PFSK-1 (cell line): ENCODE data around the gene EFL1.

Source experiments
- FOXP2 ChIP-seq: optimal IDR thresholded peaks from 2 replicates; pipeline ENCODE3; 2011; ENCODE audit warnings: borderline replicate concordance, control low read depth, inconsistent platforms; ENCODE audit not compliant: insufficient read depth; ENCODE audit errors: extremely low read length, extremely low read depth
- POLR2AphosphoS5 ChIP-seq: IDR thresholded peaks from 2 replicates; pipeline ENCODE4 v1.6.1; 2012; ENCODE audit warnings: low read depth, mild to moderate bottlenecking, control low read depth, low read length, moderate library complexity
- SIN3A ChIP-seq: IDR thresholded peaks from 2 replicates; pipeline ENCODE4 v1.6.1; 2012; ENCODE audit warnings: mild to moderate bottlenecking, low read length, moderate library complexity, borderline replicate concordance; ENCODE audit not compliant: insufficient read depth
- TAF1 ChIP-seq: IDR thresholded peaks from 2 replicates; pipeline ENCODE4 v1.6.1; 2012; ENCODE audit warnings: low read length, control low read depth, borderline replicate concordance; ENCODE audit not compliant: insufficient read depth
- TF ChIP-seq, protein P1 (sequence below), 2 experiments: IDR thresholded peaks; 2 replicates each; pipeline versions ENCODE4 v1.6.1 to v1.8.0; 2011 to 2012; ENCODE audit warnings: low read depth in 2 of 2, low read length in 2 of 2, control low read depth in 1 of 2, inconsistent platforms in 1 of 2, mild to moderate bottlenecking in 1 of 2, moderate library complexity in 1 of 2; ENCODE audit not compliant: insufficient read depth in 1 of 2

The EFL1 gene

GRCh38 chr15:82132742-82133141, 129.8 kb downstream of the EFL1 start:
- TF ChIP-seq, protein P1, sequence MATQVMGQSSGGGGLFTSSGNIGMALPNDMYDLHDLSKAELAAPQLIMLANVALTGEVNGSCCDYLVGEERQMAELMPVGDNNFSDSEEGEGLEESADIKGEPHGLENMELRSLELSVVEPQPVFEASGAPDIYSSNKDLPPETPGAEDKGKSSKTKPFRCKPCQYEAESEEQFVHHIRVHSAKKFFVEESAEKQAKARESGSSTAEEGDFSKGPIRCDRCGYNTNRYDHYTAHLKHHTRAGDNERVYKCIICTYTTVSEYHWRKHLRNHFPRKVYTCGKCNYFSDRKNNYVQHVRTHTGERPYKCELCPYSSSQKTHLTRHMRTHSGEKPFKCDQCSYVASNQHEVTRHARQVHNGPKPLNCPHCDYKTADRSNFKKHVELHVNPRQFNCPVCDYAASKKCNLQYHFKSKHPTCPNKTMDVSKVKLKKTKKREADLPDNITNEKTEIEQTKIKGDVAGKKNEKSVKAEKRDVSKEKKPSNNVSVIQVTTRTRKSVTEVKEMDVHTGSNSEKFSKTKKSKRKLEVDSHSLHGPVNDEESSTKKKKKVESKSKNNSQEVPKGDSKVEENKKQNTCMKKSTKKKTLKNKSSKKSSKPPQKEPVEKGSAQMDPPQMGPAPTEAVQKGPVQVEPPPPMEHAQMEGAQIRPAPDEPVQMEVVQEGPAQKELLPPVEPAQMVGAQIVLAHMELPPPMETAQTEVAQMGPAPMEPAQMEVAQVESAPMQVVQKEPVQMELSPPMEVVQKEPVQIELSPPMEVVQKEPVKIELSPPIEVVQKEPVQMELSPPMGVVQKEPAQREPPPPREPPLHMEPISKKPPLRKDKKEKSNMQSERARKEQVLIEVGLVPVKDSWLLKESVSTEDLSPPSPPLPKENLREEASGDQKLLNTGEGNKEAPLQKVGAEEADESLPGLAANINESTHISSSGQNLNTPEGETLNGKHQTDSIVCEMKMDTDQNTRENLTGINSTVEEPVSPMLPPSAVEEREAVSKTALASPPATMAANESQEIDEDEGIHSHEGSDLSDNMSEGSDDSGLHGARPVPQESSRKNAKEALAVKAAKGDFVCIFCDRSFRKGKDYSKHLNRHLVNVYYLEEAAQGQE (IDR thresholded peaks at IDR 0.05; ENCODE audit: insufficient read depth in 1 of 2, low read depth in 2 of 2, low read length in 2 of 2) = no peak
- TF ChIP-seq POLR2AphosphoS5 (no peak), SIN3A (no peak), FOXP2 (no peak), TAF1 (no peak)

- TF ChIP-seq, protein P1 (IDR thresholded peaks at IDR 0.05; ENCODE audit: insufficient read depth in 1 of 2, low read depth in 2 of 2, low read length in 2 of 2) = no peak
- TF ChIP-seq POLR2AphosphoS5 = no peak
- no peak for TF ChIP-seq FOXP2
- TF ChIP-seq SIN3A = no peak
- no peak for TF ChIP-seq TAF1
These were observed 130.4 kb downstream of the EFL1 start for GRCh38 chr15:82132096-82132495.

- TF ChIP-seq TAF1 = no peak
- TF ChIP-seq POLR2AphosphoS5 = no peak
- TF ChIP-seq FOXP2 = no peak
- TF ChIP-seq, protein P1 (IDR thresholded peaks at IDR 0.05; ENCODE audit: insufficient read depth in 1 of 2, low read depth in 2 of 2, low read length in 2 of 2) = no peak
- no peak for TF ChIP-seq SIN3A
These were observed 132.3 kb downstream of the EFL1 start for GRCh38 chr15:82130248-82130647.

GRCh38 chr15:82129761-82130160, 132.8 kb downstream of the EFL1 start:
- TF ChIP-seq, protein P1 (IDR thresholded peaks at IDR 0.05; ENCODE audit: insufficient read depth in 1 of 2, low read depth in 2 of 2, low read length in 2 of 2) = no peak
- no peak for TF ChIP-seq POLR2AphosphoS5
- TF ChIP-seq TAF1 = no peak
- no peak for TF ChIP-seq SIN3A
- no peak for TF ChIP-seq FOXP2

DNA sequence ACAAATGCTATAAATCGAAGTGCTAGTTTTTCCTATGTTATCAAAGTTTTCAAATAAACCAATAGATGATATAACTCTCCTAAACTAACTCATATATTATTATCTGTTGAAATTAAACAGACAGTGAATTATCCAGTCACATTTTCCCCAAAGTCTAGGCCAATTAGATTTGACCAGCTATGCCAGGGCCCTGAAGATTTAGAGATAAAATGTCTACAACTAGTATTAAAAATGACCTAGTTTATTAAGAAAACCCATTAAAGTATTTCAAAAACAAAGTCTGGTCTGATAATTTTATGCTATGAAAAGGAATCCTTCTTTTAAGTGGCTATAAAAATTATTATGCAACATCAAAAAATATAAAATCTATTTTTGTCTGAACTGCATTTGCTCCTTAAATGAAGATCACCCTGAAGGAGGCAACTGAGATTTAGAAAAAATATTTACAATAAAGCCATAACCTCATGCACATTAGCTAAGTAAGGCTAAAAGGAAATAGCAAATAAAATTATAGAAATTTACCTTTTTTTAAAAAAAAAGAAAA, 133.3 kb downstream of the EFL1 start:
- no peak for TF ChIP-seq POLR2AphosphoS5
- no peak for TF ChIP-seq TAF1
- TF ChIP-seq FOXP2 = no peak
